NCI-H146 treated with DMSO at 0.1 percent for 48 hours (cell line): Measurements from ENCODE around the gene CCDC127.
A peak's percentile ranks its signal among the peaks of the same experiment; 100 is the strongest.
"Not testable (repeated sequence)": the region's sequence is repeated elsewhere in the genome, so short reads cannot be mapped to it uniquely, and the experiment has no call there.

Source experiments
- DNase-seq: peaks from one replicate; lab custom pipeline; 2025; ENCODE audit not compliant: unreplicated experiment; lab: John Stamatoyannopoulos, UW

The CCDC127 gene

DNA sequence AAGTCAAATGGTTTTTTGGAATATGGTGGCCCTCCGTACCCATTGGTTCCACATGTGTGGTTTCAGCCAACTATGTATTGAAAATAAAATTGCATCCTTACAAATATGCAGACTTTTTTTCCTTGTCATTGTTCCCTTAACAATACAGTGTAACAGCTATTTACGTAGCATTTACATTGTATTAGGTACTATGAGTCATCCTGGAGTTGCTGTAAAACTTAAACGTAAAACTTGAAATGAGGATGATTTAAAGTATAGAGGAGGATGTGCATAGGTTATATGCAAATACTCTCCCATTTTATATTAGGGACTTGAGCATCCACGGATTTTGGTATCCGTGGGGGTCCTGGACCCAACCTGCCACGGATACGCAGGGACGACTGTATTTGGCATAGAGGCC, 16.5 kb upstream of the CCDC127 start:
- no peak for DNase-seq

DNA sequence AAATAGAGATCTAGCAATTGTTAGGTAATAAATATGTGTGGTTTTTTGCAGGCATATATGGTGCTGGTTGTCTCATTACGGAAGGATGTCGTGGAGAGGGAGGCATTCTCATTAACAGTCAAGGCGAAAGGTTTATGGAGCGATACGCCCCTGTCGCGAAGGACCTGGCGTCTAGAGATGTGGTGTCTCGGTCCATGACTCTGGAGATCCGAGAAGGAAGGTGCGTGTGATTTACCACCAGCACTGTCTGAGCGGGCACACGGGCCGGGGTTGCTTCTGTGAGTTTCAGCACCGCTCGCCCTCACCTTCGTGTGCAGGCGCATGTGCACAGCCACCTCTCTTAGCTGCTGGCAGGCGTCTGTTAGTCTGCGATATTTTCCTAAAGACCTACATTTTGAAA, 15.5 kb upstream of the CCDC127 start:
- not testable (repeated sequence) for DNase-seq

DNA sequence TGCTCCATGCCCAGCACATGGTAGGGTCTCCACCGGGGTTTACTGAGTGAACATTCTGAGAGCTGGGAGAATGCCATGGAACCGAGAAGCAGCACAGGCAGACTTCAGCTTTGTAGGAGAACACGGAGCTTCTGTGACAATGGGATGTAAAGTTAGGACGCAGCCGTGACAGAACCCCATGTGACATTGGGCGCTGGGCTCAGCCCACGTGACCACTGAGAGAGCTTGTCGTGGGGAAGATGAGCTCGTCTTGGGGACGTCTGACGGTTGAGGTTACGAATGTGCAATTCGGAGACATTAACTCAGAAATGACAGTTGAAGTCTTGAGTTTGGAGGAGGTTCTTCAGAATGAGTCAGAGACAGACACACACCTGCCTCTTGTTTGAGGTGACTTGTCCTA, 13.7 kb upstream of the CCDC127 start:
- DNase-seq, result no peak

DNA sequence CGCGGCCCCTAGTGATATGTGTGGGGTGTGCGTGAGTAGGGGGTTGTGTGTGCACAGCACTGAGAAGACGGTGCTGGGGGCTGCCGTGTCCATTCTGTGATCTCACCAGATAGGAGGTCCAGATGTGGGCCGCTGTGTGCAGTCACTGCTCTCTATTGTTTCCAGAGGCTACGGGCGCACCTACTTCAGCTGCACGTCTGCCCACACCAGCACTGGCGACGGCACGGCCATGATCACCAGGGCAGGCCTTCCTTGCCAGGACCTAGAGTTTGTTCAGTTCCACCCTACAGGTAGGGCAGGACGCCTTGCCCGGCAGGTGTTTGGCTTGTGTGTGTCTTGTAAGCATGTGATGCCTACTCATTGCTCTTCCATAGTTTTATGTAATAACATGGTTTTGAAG, 12.8 kb upstream of the CCDC127 start:
- no peak for DNase-seq

DNA sequence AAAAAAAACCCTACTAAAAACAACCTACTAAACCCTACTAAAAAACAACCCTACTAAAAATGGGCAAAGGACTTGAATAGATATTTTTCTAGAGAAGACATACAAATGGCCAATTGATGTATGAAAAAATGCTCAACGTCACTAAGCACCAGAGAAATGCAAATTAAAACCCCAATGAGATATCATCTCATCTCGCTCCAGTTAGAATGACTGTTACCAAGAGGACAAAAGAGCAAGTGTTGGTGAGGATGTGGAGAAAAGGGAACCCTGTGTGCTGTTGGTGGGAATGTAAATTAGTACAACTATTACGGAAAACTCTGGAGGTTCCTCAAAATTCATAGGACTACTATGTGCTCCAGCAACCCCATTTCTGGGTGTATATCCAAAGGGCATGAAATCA, 10.9 kb upstream of the CCDC127 start:
- no peak for DNase-seq

DNA sequence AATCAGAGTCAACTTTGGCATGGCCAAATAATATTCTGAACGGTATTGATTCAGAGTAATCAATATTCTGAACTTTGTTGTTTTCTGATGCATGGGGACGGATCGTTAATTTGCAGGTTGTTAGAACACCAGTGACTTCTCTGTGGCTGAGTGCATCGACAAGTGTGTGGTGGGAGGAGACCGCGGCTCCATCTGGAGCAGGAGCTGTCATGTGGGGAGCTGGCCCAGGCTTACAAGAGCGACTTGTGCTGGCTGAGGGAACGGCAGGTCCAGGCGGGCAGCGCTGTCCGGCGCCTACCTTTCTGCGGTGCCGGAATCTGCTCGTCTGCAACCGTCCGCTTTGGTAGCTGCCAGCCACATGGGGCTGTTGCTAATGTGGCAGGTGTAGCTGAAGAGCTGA, 9.4 kb upstream of the CCDC127 start:
- DNase-seq, result not testable (repeated sequence)

DNA sequence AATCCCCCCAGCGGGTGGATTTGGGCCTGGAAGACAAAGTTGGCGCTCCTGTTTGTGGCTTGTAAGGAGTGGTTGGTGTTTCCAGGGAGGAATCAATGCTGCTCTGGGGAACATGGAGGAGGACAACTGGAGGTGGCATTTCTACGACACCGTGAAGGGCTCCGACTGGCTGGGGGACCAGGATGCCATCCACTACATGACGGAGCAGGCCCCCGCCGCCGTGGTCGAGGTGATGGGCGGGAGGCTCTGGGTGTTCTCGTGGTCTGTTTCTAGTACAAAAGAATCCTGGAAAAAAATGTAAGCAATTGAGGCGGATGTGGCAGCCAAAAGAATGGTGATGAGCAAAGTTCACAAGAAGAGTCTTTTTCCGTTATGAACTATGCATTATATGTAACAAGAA, 7.4 kb upstream of the CCDC127 start:
- DNase-seq, result no peak

DNA sequence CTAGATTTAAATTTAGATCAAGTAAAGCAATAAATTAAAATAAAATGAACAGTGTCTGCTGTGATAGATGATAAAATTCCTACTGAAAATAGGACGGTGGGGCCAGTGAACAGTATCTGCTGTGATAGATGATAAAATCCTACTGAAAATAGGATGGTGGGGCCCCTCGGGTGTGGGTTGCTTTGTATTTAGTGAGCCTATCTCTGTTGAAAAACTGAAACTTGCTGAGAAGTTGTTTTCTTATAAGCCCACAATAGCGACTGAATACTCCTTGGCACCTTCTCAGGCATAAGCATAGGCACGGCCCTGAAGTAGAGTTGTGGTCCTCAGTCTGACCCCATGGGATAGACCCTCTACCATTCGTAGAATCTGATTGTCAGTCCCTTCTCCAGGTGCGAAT, 5.8 kb upstream of the CCDC127 start:
- DNase-seq, result no peak

DNA sequence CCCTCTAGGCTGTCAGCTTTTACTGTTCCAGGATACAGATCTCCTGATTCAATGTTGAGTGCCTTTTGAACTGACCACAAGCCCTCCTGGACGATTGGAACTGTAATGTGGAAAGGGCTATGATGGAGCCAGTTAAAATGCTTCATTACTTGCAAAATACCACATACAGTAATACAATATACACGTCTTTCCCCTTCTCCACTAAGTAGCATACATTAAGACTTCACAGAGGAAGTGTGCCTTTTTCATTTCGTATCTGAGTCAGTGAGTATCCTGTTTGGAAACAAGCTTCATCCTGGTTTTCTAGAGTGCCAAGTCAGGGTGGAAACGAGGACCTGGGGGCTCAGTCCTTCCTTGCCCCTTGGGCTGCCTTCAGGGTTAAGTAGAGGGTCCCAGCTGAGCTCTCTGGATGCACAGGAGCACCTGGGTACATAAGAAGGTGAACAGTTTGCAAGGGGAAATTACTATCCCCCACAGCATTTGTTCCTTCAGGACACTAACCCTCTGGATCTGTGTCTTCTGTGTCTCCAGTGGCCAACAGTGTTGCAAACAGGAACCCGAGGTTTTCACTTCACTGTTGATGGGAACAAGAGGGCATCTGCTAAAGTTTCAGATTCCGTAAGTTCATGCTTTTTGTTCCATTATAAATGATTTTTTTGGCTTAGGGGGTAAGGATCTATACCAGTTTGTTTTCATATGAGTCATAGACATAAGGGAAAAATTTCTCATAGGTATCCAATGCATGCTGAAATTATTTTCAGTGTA, 5.2 kb upstream of the CCDC127 start:
- not testable (repeated sequence) for DNase-seq

DNA sequence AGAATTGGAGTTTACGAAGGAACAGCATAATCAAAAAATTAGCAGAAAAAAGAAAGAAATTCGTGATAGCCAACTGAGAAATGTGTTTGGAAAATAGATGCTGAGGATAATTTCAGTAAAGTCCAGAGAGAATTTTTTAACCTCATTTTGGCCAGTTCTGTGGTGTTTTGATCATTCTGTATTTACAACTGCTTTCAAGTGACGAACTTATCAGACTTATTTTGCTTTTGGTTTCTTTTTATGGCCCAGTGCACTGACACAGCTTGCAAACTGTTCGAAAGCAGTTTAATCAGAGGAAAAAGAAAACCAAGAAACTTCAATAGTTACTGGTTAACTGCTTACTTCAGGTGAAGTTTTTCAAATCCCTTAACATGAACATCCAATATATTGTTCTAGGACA, 2.0 kb upstream of the CCDC127 start:
- no peak for DNase-seq

DNA sequence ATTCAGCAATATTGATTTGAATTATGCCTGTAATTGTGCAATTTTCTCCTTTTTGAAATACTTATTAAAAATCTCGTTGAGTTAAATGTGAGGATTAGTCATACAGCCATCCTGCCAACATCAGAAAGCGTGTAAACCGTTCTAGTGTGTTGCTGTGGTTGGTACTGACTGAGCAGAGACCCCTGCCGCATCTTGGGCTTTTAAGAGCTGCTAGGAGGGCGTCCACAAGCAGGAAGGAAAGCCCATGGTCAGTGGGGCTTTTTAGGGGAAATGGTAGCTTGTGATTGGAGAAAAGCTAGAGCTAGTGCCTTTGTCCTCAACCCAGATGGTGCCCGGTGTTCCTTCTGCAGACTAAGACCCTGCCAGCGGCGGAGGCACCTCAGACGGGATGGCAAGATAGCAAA, 1.5 kb upstream of the CCDC127 start:
- DNase-seq, result no peak

DNA sequence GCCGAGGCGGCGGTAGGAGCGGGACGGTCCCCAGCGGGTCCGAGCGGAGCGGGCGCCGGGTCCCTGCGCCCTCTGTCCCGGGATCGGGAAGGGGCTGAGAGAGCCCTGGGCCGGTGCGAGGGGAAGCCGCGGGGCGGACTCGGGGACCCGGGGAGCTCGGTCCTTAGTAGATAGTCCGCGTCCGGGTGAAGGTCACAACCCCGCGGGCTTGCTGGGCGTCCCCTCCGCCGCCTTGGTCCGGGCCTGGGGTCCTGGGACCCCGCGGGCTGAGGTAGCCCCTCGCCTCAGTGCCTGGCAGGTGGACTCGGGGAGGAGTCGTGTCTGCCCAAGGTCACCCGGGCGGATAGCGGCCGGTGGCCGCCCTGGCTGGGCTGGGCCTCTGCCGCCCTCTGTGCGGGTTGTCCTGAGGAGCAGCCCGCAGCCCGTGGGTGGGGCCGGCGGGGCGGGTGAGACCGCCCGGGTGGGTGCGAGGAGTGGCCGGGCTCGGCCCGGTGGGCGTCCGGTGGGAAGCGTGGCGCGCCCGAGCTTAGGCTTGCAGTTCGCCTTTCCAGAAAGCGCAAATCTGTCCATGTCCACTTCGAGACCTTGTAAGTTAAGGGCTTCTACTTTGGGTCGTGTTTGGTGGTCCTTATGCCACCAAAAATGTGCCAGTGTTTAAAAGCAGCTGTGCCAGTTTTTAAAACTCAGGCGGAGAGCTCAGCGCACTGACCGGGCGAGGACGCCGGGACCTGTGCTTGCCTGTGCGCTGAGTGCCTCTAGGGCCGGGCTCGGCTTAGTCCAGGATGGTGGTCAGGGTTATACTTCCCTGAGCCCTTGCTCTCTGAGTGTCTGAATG, 721 bp upstream of the CCDC127 start:
- peak; percentile 4 for DNase-seq

DNA sequence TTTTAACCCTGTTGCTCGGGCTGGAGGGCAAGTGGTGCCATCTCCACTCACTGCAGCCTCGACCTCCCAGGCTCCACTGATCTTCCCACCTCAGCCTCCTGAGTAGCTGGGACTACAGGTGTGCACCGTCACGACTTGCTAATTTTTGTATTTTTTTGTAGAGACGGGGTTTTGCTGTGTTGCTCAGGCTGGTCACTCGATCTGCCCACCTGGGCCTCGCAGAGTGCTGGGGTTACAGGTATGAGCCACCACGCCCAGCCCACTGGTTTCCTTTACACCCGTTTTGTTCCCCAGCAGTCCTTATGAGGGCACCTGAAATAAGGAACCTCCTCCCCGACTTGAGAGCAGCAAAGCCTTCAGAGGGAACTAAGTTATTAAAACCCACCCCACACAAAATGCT, 1.9 kb downstream of the CCDC127 start:
- not testable (repeated sequence) for DNase-seq

DNA sequence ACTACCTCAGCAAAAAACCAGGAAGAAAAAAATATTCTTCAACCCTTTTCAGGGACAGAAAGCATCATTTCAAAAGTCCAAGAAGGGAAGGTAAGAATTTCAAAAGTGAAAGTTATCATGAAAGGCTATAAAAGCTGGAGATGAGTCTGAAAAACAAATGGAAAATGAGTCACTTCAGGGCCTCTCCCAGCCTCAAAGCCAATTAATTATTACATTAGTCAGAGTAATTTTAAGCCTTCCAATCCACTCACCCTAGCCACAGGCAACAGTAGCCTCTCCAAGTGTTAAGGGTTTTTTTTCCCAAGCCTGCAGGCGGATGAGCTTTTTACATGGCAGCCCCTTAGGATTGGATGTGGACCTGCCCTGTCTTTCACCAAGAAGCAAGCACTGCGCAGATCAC, 2.7 kb downstream of the CCDC127 start:
- not testable (repeated sequence) for DNase-seq

DNA sequence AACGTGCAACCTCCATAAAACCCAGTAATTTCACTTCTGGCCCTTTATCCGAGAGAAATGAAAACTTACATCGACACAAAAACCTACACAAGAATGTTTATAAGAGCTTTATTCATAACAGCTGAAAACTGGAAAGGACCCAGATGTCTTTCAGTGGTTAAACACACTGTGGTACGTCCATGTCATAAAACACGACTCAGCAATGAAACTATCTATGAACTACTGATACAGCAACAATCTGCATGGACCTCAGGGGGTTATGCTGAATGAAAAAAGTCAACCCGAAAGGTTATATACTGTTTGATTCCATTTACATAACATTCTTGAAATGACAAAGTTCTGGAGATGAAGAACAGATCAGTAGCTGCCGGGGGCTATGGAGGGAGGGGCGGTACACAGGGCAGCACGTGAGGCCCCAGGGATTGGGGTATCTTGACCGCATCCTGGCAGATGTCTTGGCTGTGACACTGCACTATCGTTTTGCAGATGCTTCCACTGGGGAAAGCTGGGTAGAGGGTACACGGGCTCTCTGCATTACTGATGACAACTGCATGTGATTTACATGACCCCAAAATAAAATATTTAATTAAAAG, 4.1 kb downstream of the CCDC127 start:
- no peak for DNase-seq

DNA sequence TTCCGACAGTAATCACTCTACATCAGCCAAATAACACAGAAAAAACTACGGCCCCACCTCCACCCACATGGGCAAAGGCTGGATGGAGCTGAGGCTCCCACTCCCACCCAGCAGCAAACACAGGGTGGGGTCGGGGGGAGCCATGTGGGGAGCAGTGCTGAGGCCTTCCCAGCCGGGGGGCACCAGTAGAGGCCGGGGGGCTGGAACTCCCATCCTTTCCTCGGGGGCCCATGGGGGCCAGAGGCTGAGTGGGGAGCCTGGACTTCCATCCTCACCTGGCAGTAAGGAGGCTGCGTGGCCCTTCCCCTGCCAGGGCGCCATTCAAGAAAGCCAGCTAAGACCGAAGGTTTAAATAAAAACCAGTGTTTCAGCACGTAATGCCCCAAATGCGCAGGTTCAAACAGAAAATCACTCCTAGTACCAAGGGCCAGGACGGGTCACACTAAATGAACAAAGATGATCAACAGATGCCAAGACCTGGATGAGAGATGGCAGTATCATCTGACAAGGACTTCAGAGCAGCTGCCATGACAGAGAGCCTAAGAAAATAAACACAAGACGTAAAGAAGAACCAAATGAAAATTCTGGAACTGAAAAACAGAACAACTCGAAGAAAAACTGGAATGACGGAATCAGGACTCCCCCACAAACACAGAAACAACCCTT, 9.4 kb downstream of the CCDC127 start:
- DNase-seq, result no peak

DNA sequence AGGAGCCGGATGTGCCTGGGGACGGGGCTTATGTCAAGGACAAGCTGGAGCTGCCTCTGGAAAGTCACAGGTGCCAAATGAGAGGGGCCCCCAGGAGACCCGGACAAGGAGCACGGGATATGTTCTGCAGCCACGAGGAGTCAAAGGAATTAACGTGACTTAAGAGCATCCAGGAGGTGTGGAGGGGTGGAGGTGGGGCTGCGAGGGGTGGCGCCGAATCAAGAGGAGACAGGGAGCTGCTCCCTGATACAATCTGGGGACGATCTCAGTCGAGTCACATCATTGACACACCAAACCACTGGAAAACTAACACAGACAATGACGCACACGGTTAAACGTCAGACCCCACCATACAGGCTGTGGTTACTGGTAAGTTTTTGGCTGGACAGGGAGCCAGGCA, 10.4 kb downstream of the CCDC127 start:
- DNase-seq, result no peak

DNA sequence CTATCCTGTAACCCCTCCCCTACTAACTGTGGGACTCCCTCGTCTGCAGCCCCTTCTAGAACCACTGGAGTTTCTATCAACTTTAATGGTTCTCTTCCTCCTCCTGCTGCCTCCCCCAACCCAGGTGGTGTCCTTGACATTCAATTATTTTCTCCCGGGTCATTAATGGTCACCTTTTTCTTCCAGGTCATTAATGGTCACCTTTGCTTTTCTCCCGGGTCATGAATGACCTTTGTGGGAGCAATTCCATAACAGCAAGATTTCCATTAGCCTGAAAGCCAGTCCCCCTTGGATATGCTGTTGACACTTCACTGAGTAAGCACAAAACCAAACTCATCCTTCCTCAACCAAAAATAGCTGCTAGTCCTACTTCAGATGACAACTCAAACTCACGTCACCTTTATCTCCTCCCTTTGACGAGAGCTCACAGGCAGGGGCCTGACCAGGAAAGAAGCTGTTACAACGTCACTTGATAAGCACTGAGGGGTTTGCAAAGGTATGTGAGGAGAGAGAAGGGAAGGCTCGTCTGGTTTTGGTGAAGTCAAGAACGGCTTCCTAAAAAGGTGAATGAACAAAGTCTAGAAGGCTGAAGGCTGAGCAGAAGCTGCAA, 10.9 kb downstream of the CCDC127 start:
- DNase-seq, result no peak

DNA sequence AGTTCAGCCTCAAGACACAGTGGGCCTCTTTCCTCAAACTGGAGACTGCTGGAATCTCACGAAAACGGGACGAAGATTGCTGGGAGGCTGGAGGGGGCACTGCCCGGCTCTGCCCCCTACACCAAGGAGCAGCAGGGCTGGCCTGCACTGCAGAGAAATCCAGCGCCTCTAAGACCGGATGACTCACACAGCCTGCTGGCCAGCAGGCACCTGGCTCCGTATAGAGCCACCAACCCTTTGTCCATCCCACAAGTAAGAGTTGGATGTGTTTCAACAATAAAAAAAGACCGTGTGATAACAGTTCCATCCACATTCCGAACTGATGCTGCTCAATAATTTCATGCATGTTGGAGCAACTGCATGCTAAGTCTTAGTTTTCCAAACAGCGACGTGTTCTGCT, 11.5 kb downstream of the CCDC127 start:
- DNase-seq, result no peak

DNA sequence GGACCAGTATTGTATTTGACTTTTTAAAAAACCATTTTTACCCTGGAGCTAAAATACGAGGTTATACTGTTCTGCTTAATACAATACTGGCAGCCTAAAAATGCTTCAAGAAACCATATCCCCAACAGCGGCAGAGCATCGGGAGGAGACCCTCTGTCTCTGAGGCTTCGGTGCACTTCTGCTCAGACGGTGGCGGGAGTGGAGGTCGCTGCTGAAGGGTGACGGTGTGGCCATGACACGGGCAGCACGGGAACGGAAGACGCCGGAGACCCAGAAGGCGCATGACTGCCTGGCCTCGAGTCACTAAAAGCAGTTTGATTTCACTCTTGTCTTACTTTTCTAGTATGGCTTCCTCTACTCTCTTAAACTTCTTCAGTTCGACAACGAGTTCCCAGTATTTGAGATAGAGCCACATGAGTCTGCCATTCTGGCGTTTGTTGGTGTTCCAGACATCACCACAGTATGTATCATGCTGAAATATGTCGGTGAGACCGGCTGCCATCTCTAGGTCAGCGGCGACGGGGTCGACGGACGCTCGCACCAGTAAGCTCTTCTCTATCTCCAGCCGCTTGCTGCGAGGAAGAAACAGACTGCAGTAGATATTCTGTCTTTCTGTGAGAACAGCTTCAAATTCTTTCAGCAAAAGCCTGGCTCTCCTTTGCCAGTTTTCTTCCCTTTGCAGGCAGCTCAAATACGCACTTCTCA, 12.8 kb downstream of the CCDC127 start:
- no peak for DNase-seq

DNA sequence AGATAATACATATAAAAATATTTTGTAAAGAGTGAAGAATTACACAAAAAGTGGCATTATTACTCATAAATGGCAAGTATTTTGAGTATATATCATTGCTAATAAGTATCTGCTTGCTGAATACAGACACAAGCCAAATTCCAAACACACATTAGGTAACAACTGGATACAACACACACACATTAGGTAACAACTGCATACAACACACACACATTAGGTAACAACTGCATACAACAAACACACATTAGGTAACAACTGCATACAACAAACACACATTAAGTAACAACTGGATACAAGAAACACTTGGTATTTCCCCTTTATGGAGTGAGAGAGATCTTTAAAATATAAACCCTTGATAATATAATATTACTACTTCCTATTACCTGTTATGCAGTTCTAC, 13.5 kb downstream of the CCDC127 start:
- no peak for DNase-seq
